GM12878 (cell line): Measurements from ENCODE around the gene TRAF2. TPM values are rescaled to one million over a fixed set of nuclear protein-coding genes. Genes with fewer than 3 reads are reported as not detected.

Source experiments
- ATAC-seq: fragments of 200-7000 bp; cut with Tn5 transposase; 3 replicates; pipeline ENCODE4 v1.9.1; 2020; ENCODE audit warnings: mild to moderate bottlenecking, moderate library complexity
- BruUV-seq: library from RNA; stranded (reverse); fragments of 400-500 nt; replicated peaks from 2 replicates; lab custom pipeline; 2021; lab: Mats Ljungman, UMichigan
- CTCF ChIA-PET: fragments of 300-600 bp; sonication (Branson Sonifier 250); formaldehyde crosslinking; extraction: SDS; loops from one replicate; lab custom pipeline; 2021; ENCODE audit warnings: inconsistent platforms; lab: Yijun Ruan, JAX
- POLR2A ChIA-PET: fragments of 350-600 bp; formaldehyde crosslinking; extraction: SDS; loops from one replicate; lab custom pipeline; 2021; ENCODE audit warnings: inconsistent platforms; lab: Charles Lee
- RAD21 ChIA-PET: fragments of 300-600 bp; sonication (Branson Sonifier 250); formaldehyde crosslinking; loops from one replicate; lab custom pipeline; 2023; ENCODE audit warnings: antibody characterized with exemption; ENCODE audit not compliant: unreplicated experiment; lab: Charles Lee
- SMC1A ChIA-PET: fragments of 300-600 bp; sonication (Branson Sonifier 250); formaldehyde crosslinking; loops from one replicate; lab custom pipeline; 2023; ENCODE audit not compliant: unreplicated experiment, uncharacterized antibody; lab: Charles Lee
- DNase-seq: peaks from one replicate; pipeline ENCODE4 v3.0.0-alpha.2; 2011; ENCODE audit warnings: low read depth, low spot score
- FAIRE-seq: peaks from 3 replicates; lab custom pipeline; 2011; peaks lifted over from hg19 to GRCh38; lab: Jason Lieb, UNC
- H2AFZ ChIP-seq: 2 replicates; pipeline ENCODE4 v1.6.0; 2011; ENCODE audit warnings: low read depth, low read length, control low read depth; ENCODE audit not compliant: control insufficient read depth
- H3K27ac ChIP-seq: 2 replicates; pipeline ENCODE4 v1.5.1; 2011; ENCODE audit warnings: control low read depth; ENCODE audit not compliant: control insufficient read depth, insufficient read depth
- H3K27me3 ChIP-seq, 2 experiments: replicated peaks in 1 of 2; 2 replicates each; pipeline versions ENCODE4 v1.6.0 to v1.6.1; 2011; ENCODE audit warnings: low read length in 1 of 2; ENCODE audit not compliant: control insufficient read depth in 2 of 2, insufficient read depth in 2 of 2
- H3K36me3 ChIP-seq, 2 experiments: 2 replicates each; pipeline ENCODE4 v1.5.1; 2011; ENCODE audit warnings: low read length in 1 of 2; ENCODE audit not compliant: control insufficient read depth in 2 of 2, insufficient read depth in 2 of 2
- H3K4me1 ChIP-seq: 2 replicates; pipeline ENCODE4 v1.6.1; 2011; ENCODE audit warnings: mild to moderate bottlenecking, low read length, moderate library complexity, mixed read lengths; ENCODE audit not compliant: control insufficient read depth, insufficient read depth
- H3K4me2 ChIP-seq: 2 replicates; pipeline ENCODE4 v1.6.0; 2011; ENCODE audit warnings: control low read depth; ENCODE audit not compliant: control insufficient read depth, insufficient read depth
- H3K4me3 ChIP-seq: fragments of 200-600 bp; sonication (generic); 2 replicates; pipeline ENCODE4 v1.5.1; 2016
- H3K79me2 ChIP-seq: 2 replicates; pipeline ENCODE4 v1.6.0; 2011; ENCODE audit warnings: low read length; ENCODE audit not compliant: control insufficient read depth, insufficient read depth
- H3K9ac ChIP-seq: 2 replicates; pipeline ENCODE4 v1.8.0; 2011; ENCODE audit warnings: low read length, control low read depth, mixed read lengths; ENCODE audit not compliant: control insufficient read depth, insufficient read depth
- H3K9me3 ChIP-seq: replicated peaks from 3 replicates; pipeline ENCODE4 v1.5.1; 2011; ENCODE audit warnings: mild to moderate bottlenecking, low read length; ENCODE audit not compliant: control insufficient read depth, insufficient read depth
- H4K20me1 ChIP-seq: 2 replicates; pipeline ENCODE4 v1.6.0; 2011; ENCODE audit not compliant: control insufficient read depth, insufficient read depth
- CREB1 ChIP-seq: IDR thresholded peaks from 2 replicates; pipeline ENCODE4 v1.6.1; 2012; ENCODE audit warnings: low read depth, mild to moderate bottlenecking, inconsistent platforms
- EGR1 ChIP-seq, 2 experiments: IDR thresholded peaks; 1 replicate in 1 of 2; 2 replicates in 1 of 2; pipeline ENCODE4 v1.6.1; 2011 to 2012; ENCODE audit warnings: low read depth in 2 of 2, low read length in 2 of 2, borderline replicate concordance in 1 of 2, mild to moderate bottlenecking in 1 of 2, moderate library complexity in 1 of 2
- IRF4 ChIP-seq: IDR thresholded peaks from 2 replicates; pipeline ENCODE4 v1.6.1; 2011; ENCODE audit warnings: low read depth, low read length
- MAX ChIP-seq: IDR thresholded peaks from 2 replicates; pipeline ENCODE4 v1.6.1; 2012; ENCODE audit warnings: low read depth, low read length, improper control_type of control experiment
- POLR2AphosphoS2 ChIP-seq: IDR thresholded peaks from 2 replicates; pipeline ENCODE4 v1.6.1; 2011; ENCODE audit warnings: low read depth, mild to moderate bottlenecking, low read length, improper control_type of control experiment, moderate library complexity
- RELA ChIP-seq: fragments of 450-650 bp; IDR thresholded peaks from 2 replicates; pipeline ENCODE4 v1.8.0; 2014; ENCODE audit warnings: borderline replicate concordance; ENCODE audit not compliant: partially characterized antibody
- SIX5 ChIP-seq: IDR thresholded peaks from 2 replicates; pipeline ENCODE4 v1.6.1; 2011; ENCODE audit warnings: mild to moderate bottlenecking, low read depth, low read length, moderate library complexity; ENCODE audit not compliant: severe bottlenecking
- YY1 ChIP-seq: IDR thresholded peaks from 2 replicates; pipeline ENCODE4 v1.6.1; 2011; ENCODE audit warnings: low read depth, mild to moderate bottlenecking, low read length
- ZBTB40 ChIP-seq: fragments of 450-650 bp; IDR thresholded peaks from 2 replicates; pipeline ENCODE4 v1.6.1; 2016; ENCODE audit warnings: mild to moderate bottlenecking, moderate library complexity, borderline replicate concordance
- ZNF217 ChIP-seq: fragments of 450-650 bp; IDR thresholded peaks from 2 replicates; pipeline ENCODE4 v1.6.1; 2017; ENCODE audit warnings: antibody characterized with exemption, mild to moderate bottlenecking
- ZZZ3 ChIP-seq: IDR thresholded peaks from 2 replicates; pipeline ENCODE4 v1.6.1; 2011; ENCODE audit warnings: low read depth; ENCODE audit not compliant: control insufficient read depth, insufficient read length
- WGBS: methylation state at CpG from one replicate; pipeline ENCODE4 v1.1.6; 2016; ENCODE audit warnings: low lambda C conversion rate; ENCODE audit not compliant: insufficient replicate concordance, insufficient coverage; ENCODE audit errors: missing lambda C conversion rate; 5-methylcytosine and 5-hydroxymethylcytosine counted together
- in situ Hi-C: fragments of 300-500 bp; cut with MboI; formaldehyde crosslinking; loops from 9 replicates; pipeline ENCODE4 v1.14.3; 2018; ENCODE audit warnings: mixed read lengths
- intact Hi-C: fragments of 100-400 bp; cut with micrococcal nuclease; formaldehyde crosslinking; loops from one replicate; pipeline ENCODE4 v1.14.2; 2022; ENCODE audit not compliant: unreplicated experiment
- polyA plus RNA-seq, 11 experiments: library from polyadenylated mRNA; depleted of rRNA in 4 of 11; unstranded in 6 of 11; stranded (reverse) in 5 of 11; fragments of >200 nt; fragmentation: Nextera tagmentation in 4 of 11; fragmentation: Illumina TruSeq in 1 of 11; extraction: Ambion mirVana in 4 of 11; extraction: Trizol in 1 of 11; gene quantifications; 1 replicate in 1 of 11; 2 replicates in 10 of 11; pipeline versions ENCODE4 v1.2.1 to v1.2.3, GENCODE V29; 2011 to 2016; ENCODE audit warnings: inconsistent platforms in 2 of 11, missing spikeins in 2 of 11, low read depth in 1 of 11
- total RNA-seq, 4 experiments: library from RNA; depleted of rRNA in 3 of 4; stranded (reverse); fragments of >200 nt in 3 of 4; fragmentation: Illumina TruSeq in 1 of 4; extraction: Trizol in 1 of 4; gene quantifications; 2 replicates each; pipeline versions ENCODE4 v1.2.1 to v1.2.3, GENCODE V29; 2013 to 2021

TRAF2 gene
- total and polyA plus RNA-seq, 10 of the 15 experiments (the other 5 are each of a cell fraction or from before 2014, with no cell fraction given): 0.34 to 39.5 (median 18.7) TPM

- no peak for TF ChIP-seq EGR1 (IDR thresholded peaks at IDR 0.05; ENCODE audit: borderline replicate concordance in 1 of 2, low read depth in 2 of 2, low read length in 2 of 2)
- TF ChIP-seq YY1: no peak
- no peak for TF ChIP-seq SIX5
- no peak for TF ChIP-seq ZBTB40
- TF ChIP-seq ZNF217: no peak
- TF ChIP-seq POLR2AphosphoS2: no peak
- no peak for TF ChIP-seq RELA
- no peak for TF ChIP-seq IRF4
- no peak for TF ChIP-seq MAX
Observed at GRCh38 chr9:136890661-136891060, 4.3 kb downstream of the TRAF2 start (continued).

- SMC1A ChIA-PET: no interaction called here
Observed at GRCh38 chr9:136896027-136896426, 9.7 kb downstream of the TRAF2 start.

More at GRCh38 chr9:136896027-136896426, 9.7 kb downstream of the TRAF2 start:
- TF ChIP-seq CREB1 (no peak), ZZZ3 (no peak)
- TF ChIP-seq, all 136 proteins: peak for 0
- no peak for FAIRE-seq
- no peak for DNase-seq
- Histone ChIP-seq H4K20me1 (no peaks in the 10 kb centered on the region), H3K79me2 (peaks cover 61% of the 10 kb centered on the region), H2AFZ (no peak overlapping the region), H3K4me2 (no peak overlapping the region), H3K9ac (no peak overlapping the region), H3K4me3 (no peak overlapping the region), H3K36me3 (peaks cover 10 to 22% of the 10 kb centered on the region in 2 experiments), H3K4me1 (peaks cover 42% of the 10 kb centered on the region), H3K9me3 (no peaks in the 10 kb centered on the region), H3K27ac (no peak overlapping the region), H3K27me3 (no peaks in the 10 kb centered on the region)
- intact Hi-C loops (no loop called here), in situ Hi-C loops (no loop called here)
- CTCF ChIA-PET: interaction anchor here (0.7 kb wide), 1 partner anchor 189 kb away, joined by 3 read pairs; no protein-coding TSS in a partner anchor
- 80% methylated on average over 11 of the region's 11 CpGs for WGBS
- POLR2A ChIA-PET: no interaction called here
- BruUV-seq: no TSS peak
- RAD21 ChIA-PET: no interaction called here
- no peak for ATAC-seq
